GM12875 (cell line): ENCODE data around the gene TIGD3.

ENCODE experiments used
- H3K4me3 ChIP-seq: one replicate; pipeline ENCODE4 v1.5.1; 2011; ENCODE audit warnings: low read depth, low read length, control low read depth
- TF ChIP-seq, protein P1 (sequence below): IDR thresholded peaks from 2 replicates; pipeline ENCODE4 v1.5.1; 2011; ENCODE audit warnings: low read depth, mild to moderate bottlenecking, control low read depth, inconsistent platforms, low read length, moderate library complexity, borderline replicate concordance; ENCODE audit not compliant: insufficient read depth

Gene TIGD3

DNA sequence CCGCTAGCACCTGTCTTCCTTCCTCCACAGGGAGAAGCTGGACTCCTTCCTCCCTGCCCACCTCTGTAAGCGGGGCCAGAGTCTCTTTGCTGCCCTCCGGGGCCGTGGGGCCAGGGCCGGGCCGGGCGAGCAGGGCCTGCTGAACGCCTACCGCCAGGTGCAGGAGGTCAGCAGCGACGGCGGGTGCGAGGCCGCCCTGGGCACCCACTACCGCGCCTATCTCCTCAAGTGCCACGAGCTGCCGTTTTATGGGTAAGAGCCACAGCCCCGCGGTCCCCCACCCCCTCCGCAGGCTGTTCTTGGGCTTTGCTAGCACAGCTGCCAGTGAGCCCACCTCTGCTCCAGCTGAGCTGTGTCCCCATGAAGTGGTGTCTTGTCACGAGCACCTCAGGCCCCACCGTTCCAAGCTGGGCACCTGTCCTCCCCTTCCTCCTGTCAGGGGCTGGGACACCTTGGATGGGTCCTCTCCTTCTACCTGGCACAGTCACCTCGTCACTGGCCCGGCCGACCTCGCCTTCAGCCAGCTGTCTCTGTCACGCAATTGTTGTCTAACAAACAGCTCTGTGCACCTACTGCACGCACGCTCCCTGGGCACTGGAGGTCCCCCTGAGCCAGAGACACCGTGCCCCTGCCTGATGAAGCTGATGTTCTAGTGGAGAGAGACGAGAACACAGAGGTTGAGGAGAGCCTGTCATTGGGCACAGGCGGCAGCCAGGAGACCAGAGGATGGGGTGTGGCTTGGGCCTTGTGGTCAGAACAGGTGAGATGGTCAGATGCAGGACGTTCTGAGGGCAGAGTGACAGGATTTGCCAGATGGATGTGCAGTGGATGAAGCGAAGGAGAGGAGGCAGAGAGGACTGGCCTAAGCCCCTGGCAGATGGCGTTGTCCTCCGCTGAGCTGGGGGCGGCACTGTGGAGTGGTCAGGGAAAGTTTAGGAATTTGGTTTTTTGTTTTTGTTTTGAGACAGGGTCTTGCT lies 42.5 kb downstream of the TIGD3 start:
- TF ChIP-seq, protein P1, sequence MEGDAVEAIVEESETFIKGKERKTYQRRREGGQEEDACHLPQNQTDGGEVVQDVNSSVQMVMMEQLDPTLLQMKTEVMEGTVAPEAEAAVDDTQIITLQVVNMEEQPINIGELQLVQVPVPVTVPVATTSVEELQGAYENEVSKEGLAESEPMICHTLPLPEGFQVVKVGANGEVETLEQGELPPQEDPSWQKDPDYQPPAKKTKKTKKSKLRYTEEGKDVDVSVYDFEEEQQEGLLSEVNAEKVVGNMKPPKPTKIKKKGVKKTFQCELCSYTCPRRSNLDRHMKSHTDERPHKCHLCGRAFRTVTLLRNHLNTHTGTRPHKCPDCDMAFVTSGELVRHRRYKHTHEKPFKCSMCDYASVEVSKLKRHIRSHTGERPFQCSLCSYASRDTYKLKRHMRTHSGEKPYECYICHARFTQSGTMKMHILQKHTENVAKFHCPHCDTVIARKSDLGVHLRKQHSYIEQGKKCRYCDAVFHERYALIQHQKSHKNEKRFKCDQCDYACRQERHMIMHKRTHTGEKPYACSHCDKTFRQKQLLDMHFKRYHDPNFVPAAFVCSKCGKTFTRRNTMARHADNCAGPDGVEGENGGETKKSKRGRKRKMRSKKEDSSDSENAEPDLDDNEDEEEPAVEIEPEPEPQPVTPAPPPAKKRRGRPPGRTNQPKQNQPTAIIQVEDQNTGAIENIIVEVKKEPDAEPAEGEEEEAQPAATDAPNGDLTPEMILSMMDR, result no peak
- no peak overlapping the region for H3K4me3 ChIP-seq

DNA sequence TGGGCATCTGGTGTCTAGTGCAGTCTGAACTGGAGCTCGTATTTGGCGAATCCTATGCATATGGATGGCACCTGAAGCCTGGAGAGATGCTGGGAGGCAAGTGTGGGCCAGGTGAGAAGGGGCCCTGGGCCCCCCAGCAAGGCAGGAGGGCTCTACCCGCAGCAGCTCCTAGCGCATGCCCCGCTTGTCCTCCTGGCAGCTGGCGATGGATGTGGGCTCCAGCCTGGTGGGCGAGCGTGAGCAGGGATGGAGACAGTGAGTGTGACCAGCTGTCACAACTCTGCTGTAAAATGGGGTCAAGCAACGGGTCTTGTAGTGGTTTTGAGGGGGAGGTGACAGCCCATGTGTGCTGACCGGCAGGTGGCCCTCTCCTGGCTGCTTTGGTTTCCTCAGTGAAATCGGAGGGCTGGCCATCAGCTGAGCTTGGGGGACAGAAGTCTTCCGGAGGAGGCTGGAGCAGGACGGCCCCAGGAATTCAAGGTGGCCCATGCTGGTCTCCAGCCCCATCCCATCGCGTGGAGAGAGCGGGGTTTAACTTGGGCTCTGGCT lies 43.9 kb downstream of the TIGD3 start:
- H3K4me3 ChIP-seq, result no peak overlapping the region
- TF ChIP-seq, protein P1, result no peak

DNA sequence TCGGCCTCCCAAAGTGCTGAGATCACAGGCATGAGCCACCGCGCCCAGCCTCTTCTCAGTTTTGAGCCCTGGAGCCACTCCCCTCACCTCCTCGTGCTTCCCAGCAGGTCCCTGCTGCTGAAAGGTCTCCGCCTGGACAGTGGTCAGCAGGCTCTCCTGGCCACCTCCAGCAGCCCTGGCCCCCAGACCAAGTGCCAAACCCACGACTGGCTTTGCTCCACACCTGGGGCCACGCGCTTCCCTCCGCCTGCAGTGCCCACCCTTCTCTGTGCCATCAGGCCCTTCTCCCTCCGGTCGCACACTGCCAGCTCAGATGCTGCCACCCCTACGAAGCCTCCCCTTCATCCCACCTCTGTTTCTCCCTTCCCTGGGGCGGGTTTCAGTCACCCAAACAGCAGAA lies 44.7 kb downstream of the TIGD3 start:
- TF ChIP-seq, protein P1, result no peak

DNA sequence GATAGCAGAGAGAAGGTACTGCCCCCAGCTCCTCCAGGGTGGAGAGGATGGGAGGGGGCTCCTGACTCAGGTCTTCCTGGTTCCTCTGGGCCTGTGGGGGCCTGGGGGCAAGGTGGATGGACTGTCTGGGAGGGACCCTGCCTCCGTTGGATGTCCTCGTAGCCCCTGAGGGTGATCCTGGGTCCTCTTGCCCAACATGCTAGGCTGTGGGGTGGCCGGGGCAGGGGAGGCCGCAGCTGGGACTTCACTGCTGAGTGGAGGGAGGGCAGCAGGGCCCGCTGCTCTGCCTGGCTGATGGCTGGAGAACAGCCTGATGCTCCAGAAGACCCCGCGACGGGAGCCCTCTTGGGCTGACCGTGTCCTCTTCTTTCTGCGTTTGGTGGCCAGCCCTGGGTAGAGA lies 45.3 kb downstream of the TIGD3 start:
- no peak overlapping the region for H3K4me3 ChIP-seq
- TF ChIP-seq, protein P1, result no peak

More for the DNA sequence above, 44.7 kb downstream of the TIGD3 start:
- no peak overlapping the region for H3K4me3 ChIP-seq

DNA sequence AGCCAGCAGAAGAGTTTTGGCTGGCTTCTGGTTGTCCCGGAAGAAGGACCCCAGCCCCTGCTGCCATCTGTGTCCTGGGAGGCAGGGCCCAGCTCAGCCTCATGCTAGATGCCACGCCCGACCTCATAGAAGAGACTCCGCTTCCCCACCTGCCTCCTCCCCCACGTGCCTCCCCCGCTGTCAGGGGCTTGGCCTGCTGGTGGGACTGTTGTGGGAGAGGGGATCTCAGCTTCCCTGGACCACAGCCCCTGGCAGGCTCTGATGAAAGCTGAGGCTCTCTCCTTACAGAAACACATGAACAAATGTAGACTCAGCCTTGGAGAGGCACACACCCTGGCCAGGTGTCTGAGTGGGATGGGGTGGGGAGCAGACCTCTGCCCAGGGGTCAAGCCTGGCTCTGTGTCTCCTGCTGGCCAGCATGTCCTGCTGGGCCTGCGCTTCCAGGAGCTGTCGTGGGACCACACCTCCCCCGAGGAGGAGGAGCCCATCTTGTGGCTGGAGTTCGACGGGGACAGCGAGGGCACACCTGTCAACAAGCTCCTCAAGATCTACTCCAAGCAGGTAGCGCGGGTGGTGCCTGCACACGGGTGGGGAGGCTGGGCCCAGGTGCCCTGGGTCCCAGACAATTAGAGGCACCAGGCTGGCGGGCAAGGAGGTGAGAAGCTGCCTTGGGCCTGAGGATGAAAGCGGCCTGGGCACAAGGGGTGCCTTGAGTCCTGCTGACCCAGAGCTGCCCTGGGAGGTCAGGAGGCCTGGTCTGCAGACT lies 45.9 kb downstream of the TIGD3 start:
- TF ChIP-seq, protein P1, result no peak

DNA sequence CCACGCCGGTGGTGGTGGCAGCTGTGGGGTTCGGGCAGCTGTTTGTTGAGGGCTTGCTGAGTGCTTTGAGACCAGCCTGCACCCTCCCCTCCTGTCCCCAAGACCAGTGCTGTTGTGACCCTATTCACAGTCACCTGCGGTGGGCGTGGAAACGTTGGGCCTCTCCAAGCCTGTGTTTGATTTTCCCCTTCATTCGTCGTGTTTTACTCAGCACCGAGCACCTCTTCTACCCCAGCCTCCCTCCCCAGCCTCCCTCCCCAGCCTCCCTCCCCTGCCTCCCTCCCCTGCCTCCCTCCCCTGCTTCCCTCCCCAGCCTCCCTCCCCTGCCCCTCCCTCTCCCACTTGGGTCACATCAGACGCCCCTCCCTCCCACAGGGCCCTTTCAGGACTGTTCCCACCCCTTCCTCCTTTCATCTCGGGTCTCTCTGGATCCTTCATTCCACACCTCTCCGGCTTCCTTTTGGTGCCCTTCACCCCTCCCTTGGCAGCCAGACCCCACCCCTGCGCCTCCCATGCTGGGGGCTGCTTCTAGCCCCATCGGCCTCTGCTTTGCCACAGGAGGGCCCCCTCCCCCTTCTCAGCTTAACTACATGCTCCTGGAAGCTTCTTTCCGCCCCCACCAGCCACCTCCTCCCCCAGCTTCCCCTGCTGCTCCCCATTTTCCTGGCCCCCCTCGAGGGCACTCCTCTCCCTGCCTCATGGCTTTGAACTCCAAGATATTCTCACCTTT lies 46.7 kb downstream of the TIGD3 start:
- TF ChIP-seq, protein P1, result no peak
- no peak overlapping the region for H3K4me3 ChIP-seq

More for the DNA sequence above, 45.9 kb downstream of the TIGD3 start:
- no peak overlapping the region for H3K4me3 ChIP-seq
